HL-60 (cell line): ENCODE data around the gene LRRC8E.

Experiments used
- GABPA ChIP-seq: IDR thresholded peaks from 2 replicates; pipeline ENCODE4 v1.6.1; 2012; ENCODE audit warnings: low read depth
- POLR2AphosphoS5 ChIP-seq: IDR thresholded peaks from 2 replicates; pipeline ENCODE4 v1.6.1; 2012; ENCODE audit warnings: low read depth
- SPI1 ChIP-seq: IDR thresholded peaks from 2 replicates; pipeline ENCODE4 v1.6.1; 2012; ENCODE audit warnings: low read depth, mild to moderate bottlenecking, borderline replicate concordance
- TF ChIP-seq, protein P1 (sequence below): IDR thresholded peaks from one replicate; pipeline ENCODE4 v1.5.1; 2011; ENCODE audit warnings: low read length, control low read depth, inconsistent platforms; ENCODE audit not compliant: insufficient read depth
- TF ChIP-seq, protein P2 (sequence below): IDR thresholded peaks from 2 replicates; pipeline ENCODE4 v1.6.1; 2012; ENCODE audit warnings: low read depth; ENCODE audit not compliant: insufficient replicate concordance

DNA sequence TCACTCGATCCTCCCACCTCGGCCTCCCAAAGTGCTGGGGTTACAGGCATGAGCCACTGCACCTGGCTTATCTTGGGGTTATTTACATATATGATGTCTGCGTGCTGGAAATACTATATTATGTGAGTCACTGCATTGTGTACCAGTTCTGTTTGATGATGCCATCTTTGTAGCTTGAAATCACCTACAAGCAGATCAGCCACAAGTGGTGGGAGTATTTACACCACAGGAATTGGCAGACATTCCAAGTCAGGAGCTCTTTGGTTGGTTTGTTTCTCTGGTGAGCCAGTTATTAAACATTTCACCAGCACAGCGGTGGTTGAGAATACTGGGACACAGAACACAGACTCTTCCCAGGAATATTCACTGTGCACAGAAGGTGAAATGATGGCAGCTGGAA, 59.6 kb downstream of the LRRC8E start:
- TF ChIP-seq, protein P1, sequence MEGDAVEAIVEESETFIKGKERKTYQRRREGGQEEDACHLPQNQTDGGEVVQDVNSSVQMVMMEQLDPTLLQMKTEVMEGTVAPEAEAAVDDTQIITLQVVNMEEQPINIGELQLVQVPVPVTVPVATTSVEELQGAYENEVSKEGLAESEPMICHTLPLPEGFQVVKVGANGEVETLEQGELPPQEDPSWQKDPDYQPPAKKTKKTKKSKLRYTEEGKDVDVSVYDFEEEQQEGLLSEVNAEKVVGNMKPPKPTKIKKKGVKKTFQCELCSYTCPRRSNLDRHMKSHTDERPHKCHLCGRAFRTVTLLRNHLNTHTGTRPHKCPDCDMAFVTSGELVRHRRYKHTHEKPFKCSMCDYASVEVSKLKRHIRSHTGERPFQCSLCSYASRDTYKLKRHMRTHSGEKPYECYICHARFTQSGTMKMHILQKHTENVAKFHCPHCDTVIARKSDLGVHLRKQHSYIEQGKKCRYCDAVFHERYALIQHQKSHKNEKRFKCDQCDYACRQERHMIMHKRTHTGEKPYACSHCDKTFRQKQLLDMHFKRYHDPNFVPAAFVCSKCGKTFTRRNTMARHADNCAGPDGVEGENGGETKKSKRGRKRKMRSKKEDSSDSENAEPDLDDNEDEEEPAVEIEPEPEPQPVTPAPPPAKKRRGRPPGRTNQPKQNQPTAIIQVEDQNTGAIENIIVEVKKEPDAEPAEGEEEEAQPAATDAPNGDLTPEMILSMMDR = no peak
- TF ChIP-seq POLR2AphosphoS5 = no peak
- TF ChIP-seq, protein P2, sequence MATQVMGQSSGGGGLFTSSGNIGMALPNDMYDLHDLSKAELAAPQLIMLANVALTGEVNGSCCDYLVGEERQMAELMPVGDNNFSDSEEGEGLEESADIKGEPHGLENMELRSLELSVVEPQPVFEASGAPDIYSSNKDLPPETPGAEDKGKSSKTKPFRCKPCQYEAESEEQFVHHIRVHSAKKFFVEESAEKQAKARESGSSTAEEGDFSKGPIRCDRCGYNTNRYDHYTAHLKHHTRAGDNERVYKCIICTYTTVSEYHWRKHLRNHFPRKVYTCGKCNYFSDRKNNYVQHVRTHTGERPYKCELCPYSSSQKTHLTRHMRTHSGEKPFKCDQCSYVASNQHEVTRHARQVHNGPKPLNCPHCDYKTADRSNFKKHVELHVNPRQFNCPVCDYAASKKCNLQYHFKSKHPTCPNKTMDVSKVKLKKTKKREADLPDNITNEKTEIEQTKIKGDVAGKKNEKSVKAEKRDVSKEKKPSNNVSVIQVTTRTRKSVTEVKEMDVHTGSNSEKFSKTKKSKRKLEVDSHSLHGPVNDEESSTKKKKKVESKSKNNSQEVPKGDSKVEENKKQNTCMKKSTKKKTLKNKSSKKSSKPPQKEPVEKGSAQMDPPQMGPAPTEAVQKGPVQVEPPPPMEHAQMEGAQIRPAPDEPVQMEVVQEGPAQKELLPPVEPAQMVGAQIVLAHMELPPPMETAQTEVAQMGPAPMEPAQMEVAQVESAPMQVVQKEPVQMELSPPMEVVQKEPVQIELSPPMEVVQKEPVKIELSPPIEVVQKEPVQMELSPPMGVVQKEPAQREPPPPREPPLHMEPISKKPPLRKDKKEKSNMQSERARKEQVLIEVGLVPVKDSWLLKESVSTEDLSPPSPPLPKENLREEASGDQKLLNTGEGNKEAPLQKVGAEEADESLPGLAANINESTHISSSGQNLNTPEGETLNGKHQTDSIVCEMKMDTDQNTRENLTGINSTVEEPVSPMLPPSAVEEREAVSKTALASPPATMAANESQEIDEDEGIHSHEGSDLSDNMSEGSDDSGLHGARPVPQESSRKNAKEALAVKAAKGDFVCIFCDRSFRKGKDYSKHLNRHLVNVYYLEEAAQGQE = no peak
- TF ChIP-seq GABPA = no peak
- no peak for TF ChIP-seq SPI1
